Osteoblast (primary cell): ENCODE results near the gene SLC25A44. TPM values are rescaled to one million over a fixed set of nuclear protein-coding genes. Genes with fewer than 3 reads are reported as not detected.
A peak's percentile ranks its signal among the peaks of the same experiment; 100 is the strongest.

ENCODE experiments used
- DNase-seq: peaks from one replicate; pipeline ENCODE4 v3.0.0; 2011; ENCODE audit warnings: low spot score, mixed read lengths; ENCODE audit not compliant: insufficient read length; ENCODE audit errors: missing footprints
- H2AFZ ChIP-seq: 2 replicates; pipeline ENCODE4 v1.6.0; 2011; ENCODE audit warnings: mild to moderate bottlenecking, low read length
- H3K27ac ChIP-seq: 2 replicates; pipeline ENCODE4 v1.5.1; 2011; ENCODE audit warnings: mild to moderate bottlenecking, low read depth, low read length, moderate library complexity
- H3K27me3 ChIP-seq: 2 replicates; pipeline ENCODE4 v1.6.0; 2012; ENCODE audit warnings: mild to moderate bottlenecking, control low read depth, inconsistent platforms, low read length, moderate library complexity; ENCODE audit not compliant: insufficient read depth
- H3K36me3 ChIP-seq: 2 replicates; pipeline ENCODE4 v1.5.1; 2011; ENCODE audit warnings: mild to moderate bottlenecking, low read length, control low read depth, moderate library complexity; ENCODE audit not compliant: insufficient read depth
- H3K4me1 ChIP-seq: 2 replicates; pipeline ENCODE4 v1.5.1; 2011; ENCODE audit warnings: mild to moderate bottlenecking, low read length, control low read depth, moderate library complexity; ENCODE audit not compliant: insufficient read depth
- H3K4me2 ChIP-seq: 2 replicates; pipeline ENCODE4 v1.6.0; 2011; ENCODE audit warnings: mild to moderate bottlenecking, low read length; ENCODE audit not compliant: insufficient read depth
- H3K4me3 ChIP-seq: fragments of 200-600 bp; sonication (generic); 3 replicates; pipeline ENCODE4 v1.5.1; 2012; ENCODE audit warnings: mild to moderate bottlenecking, low read length, inconsistent platforms; ENCODE audit not compliant: insufficient read depth
- H3K79me2 ChIP-seq: 2 replicates; pipeline ENCODE4 v1.6.0; 2012; ENCODE audit warnings: mild to moderate bottlenecking, low read length, control low read depth, inconsistent platforms; ENCODE audit not compliant: insufficient read depth
- H3K9me3 ChIP-seq: 2 replicates; pipeline ENCODE4 v1.5.1; 2011; ENCODE audit warnings: low read depth, low read length, control low read depth
- H4K20me1 ChIP-seq: 2 replicates; pipeline ENCODE4 v1.6.0; 2012; ENCODE audit warnings: mild to moderate bottlenecking, low read length, control low read depth; ENCODE audit not compliant: insufficient read depth
- CTCF ChIP-seq: IDR thresholded peaks from 2 replicates; pipeline ENCODE4 v1.5.1; 2011; ENCODE audit warnings: mild to moderate bottlenecking, low read depth, low read length, moderate library complexity; ENCODE audit errors: extremely low read depth
- total RNA-seq: library from RNA; depleted of rRNA; stranded (reverse); fragments of >200 nt; gene quantifications from 2 replicates; pipeline ENCODE4 v1.2.3, GENCODE V29; 2012

The SLC25A44 gene
- total RNA-seq, 1 donor: 15.2 TPM

GRCh38 chr1:156160743-156161171, 33.1 kb upstream of the SLC25A44 start:
- Histone ChIP-seq H3K27ac (no peak overlapping the region), H3K79me2 (no peaks in the 10 kb centered on the region), H3K27me3 (no peaks in the 10 kb centered on the region), H3K4me2 (peak overlapping the region; percentile 60), H2AFZ (peak overlapping the region; percentile 64), H3K36me3 (no peaks in the 10 kb centered on the region), H4K20me1 (no peaks in the 10 kb centered on the region), H3K9me3 (no peaks in the 10 kb centered on the region), H3K4me1 (peaks cover 23% of the 10 kb centered on the region), H3K4me3 (peak overlapping the region; percentile 41)
- DNase-seq: peak; percentile 90
- no peak for TF ChIP-seq CTCF

- H3K4me3 ChIP-seq: no peak overlapping the region
- DNase-seq: peak; percentile 73
These were observed 31.4 kb upstream of the SLC25A44 start for GRCh38 chr1:156162430-156163037.

GRCh38 chr1:156163712-156164111, 30.2 kb upstream of the SLC25A44 start:
- TF ChIP-seq CTCF: no peak
- no peaks in the 10 kb centered on the region for H3K79me2 ChIP-seq
- no peak overlapping the region for H2AFZ ChIP-seq
- no peaks in the 10 kb centered on the region for H3K27me3 ChIP-seq
- DNase-seq: no peak
- no peaks in the 10 kb centered on the region for H3K36me3 ChIP-seq
- H3K4me3 ChIP-seq: no peak overlapping the region
- H4K20me1 ChIP-seq: no peaks in the 10 kb centered on the region
- H3K9me3 ChIP-seq: no peaks in the 10 kb centered on the region
- peaks cover 23% of the 10 kb centered on the region for H3K4me1 ChIP-seq
- no peak overlapping the region for H3K4me2 ChIP-seq
- H3K27ac ChIP-seq: no peak overlapping the region

More at GRCh38 chr1:156162430-156163037, 31.4 kb upstream of the SLC25A44 start:
- Histone ChIP-seq H3K4me1 (peaks cover 23% of the 10 kb centered on the region), H3K27me3 (no peaks in the 10 kb centered on the region), H2AFZ (no peak overlapping the region), H4K20me1 (no peaks in the 10 kb centered on the region), H3K27ac (peak overlapping the region; percentile 58), H3K9me3 (no peaks in the 10 kb centered on the region), H3K79me2 (no peaks in the 10 kb centered on the region), H3K4me2 (no peak overlapping the region), H3K36me3 (no peaks in the 10 kb centered on the region)
- TF ChIP-seq CTCF: no peak

GRCh38 chr1:156164125-156164831, 29.6 kb upstream of the SLC25A44 start:
- H3K36me3 ChIP-seq: no peaks in the 10 kb centered on the region
- H4K20me1 ChIP-seq: no peaks in the 10 kb centered on the region
- peak overlapping the region; percentile 63 for H3K4me2 ChIP-seq
- no peak for TF ChIP-seq CTCF
- H3K79me2 ChIP-seq: no peaks in the 10 kb centered on the region
- no peaks in the 10 kb centered on the region for H3K9me3 ChIP-seq
- no peak overlapping the region for H2AFZ ChIP-seq
- H3K4me1 ChIP-seq: peaks cover 23% of the 10 kb centered on the region
- DNase-seq: peak; percentile 89
- H3K27me3 ChIP-seq: no peaks in the 10 kb centered on the region
- peak overlapping the region; percentile 8 for H3K4me3 ChIP-seq
- H3K27ac ChIP-seq: no peak overlapping the region
